GM23248 (cell line): ENCODE data around the gene PIEZO2. TPM values are rescaled to one million over a fixed set of nuclear protein-coding genes. Genes with fewer than 3 reads are reported as not detected.

ENCODE experiments used
- DNase-seq: peaks from one replicate; pipeline ENCODE4 v3.0.0-alpha.2; 2015
- H2AFZ ChIP-seq: fragments of 200-600 bp; sonication (generic); 2 replicates; pipeline ENCODE4 v1.6.1; 2016; ENCODE audit warnings: antibody characterized with exemption
- H3F3A ChIP-seq: fragments of 200-600 bp; sonication (generic); 2 replicates; pipeline ENCODE4 v1.6.1; 2016; ENCODE audit warnings: mild to moderate bottlenecking, antibody characterized with exemption, mixed run types; ENCODE audit not compliant: insufficient read depth
- H3K27ac ChIP-seq: fragments of 200-600 bp; sonication (generic); 2 replicates; pipeline ENCODE4 v1.5.1; 2016; ENCODE audit warnings: mild to moderate bottlenecking
- H3K27me3 ChIP-seq: fragments of 200-600 bp; sonication (generic); replicated peaks from 2 replicates; pipeline ENCODE4 v1.6.1; 2016; ENCODE audit warnings: mild to moderate bottlenecking; ENCODE audit not compliant: insufficient read depth
- H3K36me3 ChIP-seq: fragments of 200-600 bp; sonication (generic); 2 replicates; pipeline ENCODE4 v1.6.1; 2016; ENCODE audit warnings: low read depth, mild to moderate bottlenecking
- H3K4me1 ChIP-seq: fragments of 200-600 bp; sonication (generic); 2 replicates; pipeline ENCODE4 v1.6.1; 2016; ENCODE audit warnings: mild to moderate bottlenecking; ENCODE audit not compliant: insufficient read depth
- H3K4me2 ChIP-seq: fragments of 200-600 bp; sonication (generic); one replicate; pipeline ENCODE4 v1.6.1; 2016; ENCODE audit warnings: mild to moderate bottlenecking; ENCODE audit not compliant: unreplicated experiment
- H3K4me3 ChIP-seq: fragments of 200-600 bp; sonication (generic); 2 replicates; pipeline ENCODE4 v1.5.1; 2016; ENCODE audit warnings: mild to moderate bottlenecking
- H3K79me2 ChIP-seq: fragments of 200-600 bp; sonication (generic); 2 replicates; pipeline ENCODE4 v1.6.1; 2016; ENCODE audit warnings: mild to moderate bottlenecking; ENCODE audit not compliant: insufficient read depth
- H3K9ac ChIP-seq: fragments of 200-600 bp; sonication (generic); 2 replicates; pipeline ENCODE4 v1.6.1; 2016; ENCODE audit warnings: mild to moderate bottlenecking
- H3K9me2 ChIP-seq: fragments of 200-600 bp; sonication (generic); 2 replicates; pipeline ENCODE4 v1.6.1; 2016; ENCODE audit warnings: mixed run types, mild to moderate bottlenecking, moderate library complexity; ENCODE audit not compliant: insufficient read depth
- H3K9me3 ChIP-seq: fragments of 200-600 bp; sonication (generic); one replicate; pipeline ENCODE4 v1.6.1; 2017; ENCODE audit warnings: low read depth
- H4K20me1 ChIP-seq: fragments of 200-600 bp; sonication (generic); 2 replicates; pipeline ENCODE4 v1.6.0; 2016; ENCODE audit not compliant: insufficient read depth
- EZH2 ChIP-seq: fragments of 200-600 bp; sonication (generic); IDR thresholded peaks from 2 replicates; pipeline ENCODE4 v1.6.1; 2018; ENCODE audit warnings: antibody characterized with exemption, mild to moderate bottlenecking; ENCODE audit not compliant: insufficient read depth, poor library complexity, severe bottlenecking
- EZH2phosphoT487 ChIP-seq: fragments of 200-600 bp; sonication (generic); IDR thresholded peaks from 2 replicates; pipeline ENCODE4 v1.6.1; 2018; ENCODE audit warnings: antibody characterized with exemption, moderate library complexity, mild to moderate bottlenecking, low read depth; ENCODE audit not compliant: insufficient read depth
- WGBS, 2 experiments: methylation state at CpG; one replicate each; pipeline ENCODE4 v1.1.6; 2015 to 2017; ENCODE audit warnings: low lambda C conversion rate in 2 of 2, low coverage in 1 of 2; ENCODE audit errors: missing lambda C conversion rate in 2 of 2; 5-methylcytosine and 5-hydroxymethylcytosine counted together
- in situ Hi-C: fragments of 300-500 bp; cut with MboI; formaldehyde crosslinking; loops from 2 replicates; pipeline ENCODE4 v1.15.0; 2020
- polyA plus RNA-seq: library from polyadenylated mRNA; unstranded; fragments of >200 nt; fragmentation: Nextera tagmentation; extraction: Ambion mirVana; gene quantifications from 2 replicates; pipeline ENCODE4 v1.2.1, GENCODE V29; 2016
- total RNA-seq: library from RNA; depleted of rRNA; stranded (reverse); fragments of >200 nt; shearing (Covaris generic); gene quantifications from 2 replicates; pipeline ENCODE4 v1.2.3, GENCODE V29; 2014

Gene PIEZO2
- total and polyA plus RNA-seq, 2 experiments from 2014 or later: 0.93 to 1.5 TPM

DNA sequence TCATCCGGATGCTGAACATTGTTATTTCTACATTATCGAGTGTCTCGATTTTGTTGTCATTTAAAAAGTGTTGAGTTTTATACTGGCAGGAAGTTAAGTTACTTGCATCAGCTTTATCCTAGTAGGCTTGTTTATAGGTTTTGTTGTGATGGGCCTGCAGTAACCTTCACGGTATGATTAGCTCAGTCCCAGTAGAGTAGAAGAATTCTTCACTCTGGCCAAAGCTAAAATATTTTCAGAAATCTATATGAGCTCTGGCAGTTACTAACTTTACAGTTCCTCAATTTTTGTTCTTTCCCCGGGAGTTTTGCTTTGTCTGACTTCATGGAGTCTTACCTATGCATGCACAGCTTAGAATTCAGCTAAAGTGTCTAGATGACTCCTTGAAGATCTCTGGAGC is 328.7 kb downstream of the PIEZO2 start:
- 44 to 45% methylated on average over 5 of the region's 5 CpGs for WGBS, 2 experiments
- H3K27me3 ChIP-seq: peaks cover 6% of the 10 kb centered on the region; the same call in 1 of the 2 replicates
- no peak overlapping the region for H3K4me2 ChIP-seq
- no peak overlapping the region for H3K9ac ChIP-seq
- no peaks in the 10 kb centered on the region for H3K79me2 ChIP-seq
- TF ChIP-seq EZH2phosphoT487: no peak
- H3K9me2 ChIP-seq: no peaks in the 10 kb centered on the region
- no peak for DNase-seq
- in situ Hi-C loops: no loop called here
- H2AFZ ChIP-seq: no peak overlapping the region
- H4K20me1 ChIP-seq: no peaks in the 10 kb centered on the region
- no peaks in the 10 kb centered on the region for H3K9me3 ChIP-seq
- no peaks in the 10 kb centered on the region for H3K4me1 ChIP-seq
- no peak overlapping the region for H3K27ac ChIP-seq
- no peak overlapping the region for H3K4me3 ChIP-seq
- no peaks in the 10 kb centered on the region for H3F3A ChIP-seq
- no peaks in the 10 kb centered on the region for H3K36me3 ChIP-seq

DNA sequence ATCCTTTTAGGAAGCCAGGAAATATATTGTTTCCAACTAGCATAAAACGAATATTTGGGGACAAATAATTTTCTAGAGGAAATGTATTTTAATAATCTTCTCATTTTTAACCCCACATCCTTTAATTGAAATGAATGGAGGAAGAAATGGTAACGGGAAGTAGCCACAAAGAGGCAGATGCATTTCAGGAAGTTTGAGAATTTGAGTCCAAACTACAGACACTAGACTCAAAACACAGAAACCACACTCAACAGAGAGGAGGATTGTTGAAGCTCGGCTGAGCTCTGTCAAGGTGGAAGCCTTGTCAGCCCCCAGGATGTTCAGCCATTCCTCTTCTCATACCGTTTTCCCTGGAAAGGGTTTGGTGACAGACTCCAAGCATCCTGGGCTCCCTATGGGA is 335.0 kb downstream of the PIEZO2 start:
- TF ChIP-seq EZH2phosphoT487: no peak
- TF ChIP-seq EZH2: no peak
- H3K27ac ChIP-seq: no peak overlapping the region
- in situ Hi-C loops: no loop called here

DNA sequence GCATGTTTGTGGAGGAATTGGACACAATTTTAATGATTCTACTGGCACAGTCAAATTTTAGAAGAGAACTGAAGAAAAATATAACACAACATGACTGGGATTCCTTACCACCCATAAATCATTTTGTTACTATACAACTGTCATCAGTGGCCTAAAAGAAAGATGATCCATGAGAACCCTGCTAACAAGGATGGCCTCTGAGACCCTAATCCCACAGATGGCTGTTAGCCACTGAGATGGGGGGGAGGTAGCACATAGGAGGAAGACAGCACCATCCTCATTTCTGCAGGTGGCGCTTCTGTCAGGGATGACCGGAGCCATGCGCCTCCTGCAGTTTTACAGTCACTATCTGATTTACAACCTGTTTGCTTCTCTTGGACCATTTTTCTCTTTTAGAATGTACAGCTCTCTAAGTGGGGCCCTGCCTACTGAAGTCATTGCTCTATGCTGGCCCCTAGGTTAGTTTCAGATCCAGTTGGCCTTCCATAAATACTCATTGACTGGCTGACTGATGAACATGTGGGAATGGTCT is 343.7 kb downstream of the PIEZO2 start:
- Histone ChIP-seq H3K4me2 (no peak overlapping the region), H4K20me1 (no peaks in the 10 kb centered on the region), H3K9me3 (no peaks in the 10 kb centered on the region), H3K9ac (no peak overlapping the region), H3K79me2 (no peaks in the 10 kb centered on the region), H3K36me3 (no peaks in the 10 kb centered on the region), H3K4me1 (no peaks in the 10 kb centered on the region), H2AFZ (no peak overlapping the region), H3K4me3 (no peak overlapping the region), H3F3A (no peaks in the 10 kb centered on the region), H3K9me2 (no peaks in the 10 kb centered on the region), H3K27me3 (no peaks in the 10 kb centered on the region; the same call in 1 of the 2 replicates), H3K27ac (no peak overlapping the region)
- WGBS, 2 experiments: 91 to 95% methylated on average over 3 of the region's 3 CpGs
- DNase-seq: no peak
- TF ChIP-seq EZH2phosphoT487 (no peak), EZH2 (no peak)
- in situ Hi-C loops: no loop called here

More for the DNA sequence above, 335.0 kb downstream of the PIEZO2 start:
- Histone ChIP-seq H3K79me2 (no peaks in the 10 kb centered on the region), H2AFZ (no peak overlapping the region), H3F3A (no peaks in the 10 kb centered on the region), H3K4me1 (no peaks in the 10 kb centered on the region), H3K27me3 (no peaks in the 10 kb centered on the region; the same call in 1 of the 2 replicates), H3K9me2 (no peaks in the 10 kb centered on the region), H3K4me2 (no peak overlapping the region), H3K36me3 (no peaks in the 10 kb centered on the region), H3K9ac (no peak overlapping the region), H4K20me1 (no peaks in the 10 kb centered on the region), H3K9me3 (no peaks in the 10 kb centered on the region), H3K4me3 (no peak overlapping the region)
- WGBS, 2 experiments: 43 to 58% methylated on average over 4 of the region's 4 CpGs
- no peak for DNase-seq

DNA sequence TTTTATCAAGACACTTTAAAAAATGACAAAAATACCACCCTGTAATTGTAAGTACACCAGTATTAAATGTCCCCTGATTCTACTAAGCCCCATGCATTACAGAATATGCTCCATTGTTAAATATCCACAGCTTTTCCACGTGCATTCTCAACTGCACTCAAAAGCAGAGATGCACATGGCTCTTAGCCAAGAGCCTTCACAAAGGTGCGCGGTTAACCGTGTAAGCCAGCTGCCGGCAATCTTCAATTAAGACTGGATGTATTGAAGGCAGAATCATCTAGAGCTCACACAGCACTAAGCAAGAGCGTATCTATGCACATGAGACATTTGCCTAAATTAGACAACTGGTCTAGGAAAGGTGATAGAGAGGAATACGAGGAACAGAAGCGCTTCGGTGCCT is 345.2 kb downstream of the PIEZO2 start:
- H3K9me3 ChIP-seq: no peaks in the 10 kb centered on the region
- H3K36me3 ChIP-seq: no peaks in the 10 kb centered on the region
- H3K79me2 ChIP-seq: no peaks in the 10 kb centered on the region
- H2AFZ ChIP-seq: no peak overlapping the region
- DNase-seq: no peak
- H3K9me2 ChIP-seq: no peaks in the 10 kb centered on the region
- WGBS, 2 experiments: 79 to 90% methylated on average over 9 of the region's 9 CpGs
- H3F3A ChIP-seq: no peaks in the 10 kb centered on the region
- TF ChIP-seq EZH2 (no peak), EZH2phosphoT487 (no peak)
- no peak overlapping the region for H3K4me3 ChIP-seq
- no peak overlapping the region for H3K4me2 ChIP-seq
- H4K20me1 ChIP-seq: no peaks in the 10 kb centered on the region
- no peaks in the 10 kb centered on the region; the same call in 1 of the 2 replicates for H3K27me3 ChIP-seq
- no peaks in the 10 kb centered on the region for H3K4me1 ChIP-seq
- in situ Hi-C loops: no loop called here
- H3K27ac ChIP-seq: no peak overlapping the region
- no peak overlapping the region for H3K9ac ChIP-seq
